HUES48 (cell line): ENCODE measurements around the gene LRRC74B.
"Not testable (repeated sequence)": the region's sequence is repeated elsewhere in the genome, so short reads cannot be mapped to it uniquely, and the experiment has no call there.

Source experiments
- H3K27ac ChIP-seq: one replicate; pipeline ENCODE4 v1.7.0; 2013; ENCODE audit warnings: low read depth, low read length, inconsistent platforms
- H3K27me3 ChIP-seq: 2 replicates; pipeline ENCODE4 v1.6.1; 2013; ENCODE audit warnings: mild to moderate bottlenecking, low read length; ENCODE audit not compliant: control insufficient read depth, insufficient read depth
- H3K36me3 ChIP-seq: 2 replicates; pipeline ENCODE4 v1.6.1; 2013; ENCODE audit warnings: low read length; ENCODE audit not compliant: control insufficient read depth, insufficient read depth
- H3K4me1 ChIP-seq: 2 replicates; pipeline ENCODE4 v1.6.1; 2013; ENCODE audit warnings: mild to moderate bottlenecking, low read length; ENCODE audit not compliant: control insufficient read depth, insufficient read depth
- H3K4me3 ChIP-seq: 2 replicates; pipeline ENCODE4 v1.5.1; 2013; ENCODE audit warnings: mild to moderate bottlenecking, low read depth, low read length
- H3K9ac ChIP-seq: 2 replicates; pipeline ENCODE4 v1.6.1; 2013; ENCODE audit warnings: mild to moderate bottlenecking, low read depth, low read length, moderate library complexity
- H3K9me3 ChIP-seq: 2 replicates; pipeline ENCODE4 v1.6.1; 2013; ENCODE audit warnings: low read length; ENCODE audit not compliant: control insufficient read depth, insufficient read depth

Gene LRRC74B

DNA sequence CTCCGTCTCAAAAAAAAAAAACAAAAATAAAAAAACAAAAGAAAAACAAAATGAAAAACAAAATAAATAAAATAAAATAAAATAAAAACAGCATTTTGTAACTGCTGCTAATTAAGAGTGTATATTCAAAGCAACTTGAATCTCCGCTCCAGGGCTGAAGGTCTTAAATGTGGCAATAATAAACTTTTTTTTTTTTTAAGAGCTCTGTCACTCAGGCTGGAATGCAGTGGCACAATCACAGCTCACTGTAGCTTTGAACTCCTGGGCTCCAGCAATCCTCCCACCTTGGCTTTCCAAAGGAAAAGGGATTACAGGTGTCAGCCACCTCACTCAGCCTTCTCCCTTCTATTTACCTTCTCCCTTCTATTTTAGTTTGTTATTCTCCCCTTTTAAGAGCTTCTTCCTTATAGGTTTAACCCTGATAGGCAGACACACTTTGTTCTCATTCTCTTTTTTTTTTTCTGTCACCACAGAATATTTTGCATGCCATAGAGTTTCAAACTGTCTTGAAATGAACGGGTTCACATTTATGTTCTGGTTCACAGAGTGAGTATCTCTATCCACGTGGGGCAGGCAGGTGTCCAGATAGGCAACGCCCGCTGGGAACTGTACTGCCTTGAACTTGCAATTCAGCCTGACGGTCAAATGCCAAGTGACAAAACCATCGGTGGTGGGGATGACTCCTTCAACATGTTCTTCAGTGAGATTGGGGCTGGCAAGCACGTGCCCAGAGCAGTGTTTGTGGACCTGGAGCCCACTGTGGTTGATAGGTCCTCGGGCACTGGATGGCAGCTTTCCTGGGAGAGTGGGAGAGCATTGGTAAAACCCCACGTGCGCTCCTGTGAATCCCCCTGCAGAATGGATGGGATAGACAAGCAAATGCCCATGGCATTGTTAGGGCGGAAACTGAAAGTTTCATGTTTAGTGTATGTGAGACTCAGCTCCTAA, 19.4 kb downstream of the LRRC74B start:
- H3K36me3 ChIP-seq: no peaks in the 10 kb centered on the region
- H3K27ac ChIP-seq: no peak overlapping the region
- no peaks in the 10 kb centered on the region for H3K27me3 ChIP-seq
- H3K4me3 ChIP-seq: no peak overlapping the region
- H3K9ac ChIP-seq: no peak overlapping the region
- H3K4me1 ChIP-seq: no peaks in the 10 kb centered on the region
- no peaks in the 10 kb centered on the region for H3K9me3 ChIP-seq

DNA sequence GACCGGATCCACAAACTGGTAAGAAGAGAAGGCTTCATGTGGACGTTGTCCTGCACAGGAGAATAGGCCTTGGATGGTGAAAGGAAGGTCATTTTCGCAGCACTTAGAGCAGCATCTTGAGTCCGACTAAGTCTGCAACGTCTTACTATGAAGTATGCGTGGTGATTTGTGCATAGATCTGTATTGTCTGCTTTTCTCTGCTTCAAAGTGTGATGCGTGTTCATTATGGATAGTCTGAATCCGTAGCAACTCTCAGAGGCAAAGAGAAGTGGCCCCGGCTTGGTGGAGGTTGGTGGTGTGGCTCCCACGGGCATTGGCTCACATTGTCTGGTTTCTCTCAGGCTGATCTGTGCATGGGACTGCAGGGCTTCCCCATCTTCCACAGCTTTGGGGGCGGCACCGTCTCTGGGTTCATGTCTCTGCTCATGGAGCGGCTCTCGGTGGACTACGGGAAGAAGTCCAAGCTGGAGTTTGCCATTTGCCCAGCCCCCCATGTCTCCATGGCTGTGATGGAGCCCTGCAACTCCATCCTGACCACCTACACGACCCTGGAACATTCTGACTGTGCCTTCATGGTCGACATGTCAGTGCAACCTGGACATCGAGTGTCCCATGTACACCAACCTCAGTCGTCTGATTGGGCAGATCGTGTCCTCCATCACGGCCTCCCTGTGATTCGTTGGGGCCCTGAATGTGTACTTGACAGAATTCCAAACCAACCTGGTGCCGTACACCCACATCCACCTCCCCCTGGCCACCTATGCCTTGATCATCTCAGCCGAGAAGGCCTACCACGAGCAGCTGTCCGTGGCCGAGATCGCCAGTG, 21.5 kb downstream of the LRRC74B start:
- Histone ChIP-seq H3K9ac (no peak overlapping the region), H3K4me3 (no peak overlapping the region), H3K9me3 (no peaks in the 10 kb centered on the region), H3K36me3 (no peaks in the 10 kb centered on the region), H3K27ac (no peak overlapping the region), H3K27me3 (no peaks in the 10 kb centered on the region), H3K4me1 (no peaks in the 10 kb centered on the region)

GRCh38 chr22:21067901-21068680, 22.3 kb downstream of the LRRC74B start:
- H3K4me3 ChIP-seq: no peak overlapping the region
- no peaks in the 10 kb centered on the region for H3K4me1 ChIP-seq
- no peak overlapping the region for H3K9ac ChIP-seq
- H3K9me3 ChIP-seq: no peaks in the 10 kb centered on the region
- H3K36me3 ChIP-seq: no peaks in the 10 kb centered on the region
- H3K27me3 ChIP-seq: no peaks in the 10 kb centered on the region
- H3K27ac ChIP-seq: no peak overlapping the region

- no peaks in the 10 kb centered on the region for H3K36me3 ChIP-seq
- no peaks in the 10 kb centered on the region for H3K9me3 ChIP-seq
- no peak overlapping the region for H3K4me3 ChIP-seq
- no peaks in the 10 kb centered on the region for H3K27me3 ChIP-seq
- no peak overlapping the region for H3K27ac ChIP-seq
- H3K9ac ChIP-seq: no peak overlapping the region
- no peaks in the 10 kb centered on the region for H3K4me1 ChIP-seq
Measured at GRCh38 chr22:21068681-21069276, 23.0 kb downstream of the LRRC74B start.

DNA sequence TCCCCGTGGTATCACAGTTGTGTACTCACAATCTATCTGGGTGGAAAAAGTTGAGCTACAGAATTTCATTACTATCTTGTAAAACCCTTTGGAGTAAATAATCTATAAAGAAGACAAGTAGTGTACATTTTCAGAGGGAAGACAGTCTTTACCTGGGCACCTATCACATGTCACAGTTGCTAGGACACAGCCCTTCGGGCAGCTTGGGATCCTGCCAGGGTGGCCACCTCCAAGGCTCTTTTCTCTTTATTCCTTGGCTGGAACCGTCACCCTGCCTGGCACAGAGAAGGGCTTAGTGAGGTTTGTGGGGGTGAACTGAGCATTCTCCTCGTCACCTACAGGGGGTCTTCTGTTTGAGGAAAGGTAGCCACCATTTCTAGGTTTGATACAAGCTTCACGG, 23.6 kb downstream of the LRRC74B start:
- Histone ChIP-seq H3K9ac (no peak overlapping the region), H3K4me1 (no peaks in the 10 kb centered on the region), H3K27me3 (no peaks in the 10 kb centered on the region), H3K36me3 (no peaks in the 10 kb centered on the region), H3K27ac (no peak overlapping the region), H3K9me3 (no peaks in the 10 kb centered on the region), H3K4me3 (no peak overlapping the region)

GRCh38 chr22:21070690-21071615, 25.2 kb downstream of the LRRC74B start:
- H3K4me3 ChIP-seq: no peak overlapping the region
- H3K4me1 ChIP-seq: no peaks in the 10 kb centered on the region
- no peak overlapping the region for H3K9ac ChIP-seq
- H3K9me3 ChIP-seq: no peaks in the 10 kb centered on the region
- H3K27me3 ChIP-seq: no peaks in the 10 kb centered on the region
- H3K36me3 ChIP-seq: no peaks in the 10 kb centered on the region
- no peak overlapping the region for H3K27ac ChIP-seq

GRCh38 chr22:21071796-21072195, 26.1 kb downstream of the LRRC74B start:
- not testable (repeated sequence) for H3K36me3 ChIP-seq, H3K27me3 ChIP-seq, H3K4me3 ChIP-seq, H3K4me1 ChIP-seq, H3K9me3 ChIP-seq, H3K27ac ChIP-seq, H3K9ac ChIP-seq

DNA sequence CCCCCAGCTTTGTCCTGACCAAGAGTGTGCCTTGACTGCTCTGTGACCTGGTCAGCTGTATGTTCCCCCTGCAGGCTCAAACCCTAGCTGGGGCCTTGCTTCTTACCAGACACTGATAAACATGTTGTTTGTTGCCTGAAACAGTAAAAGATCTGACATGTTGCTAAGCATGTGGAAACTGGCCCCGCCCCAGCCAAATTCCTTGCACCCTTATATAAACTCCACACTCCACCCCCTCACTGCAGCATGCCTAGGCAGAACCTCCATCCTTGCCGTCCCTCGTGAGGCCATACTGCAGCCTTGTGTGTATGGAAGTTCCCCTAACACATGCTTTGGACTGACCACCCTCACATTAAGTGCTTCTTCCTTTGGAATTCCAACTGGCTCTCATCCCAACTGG, 27.3 kb downstream of the LRRC74B start:
- Histone ChIP-seq H3K27me3 (no peaks in the 10 kb centered on the region), H3K27ac (no peak overlapping the region), H3K9me3 (no peaks in the 10 kb centered on the region), H3K36me3 (no peaks in the 10 kb centered on the region), H3K9ac (no peak overlapping the region), H3K4me3 (no peak overlapping the region), H3K4me1 (no peaks in the 10 kb centered on the region)

GRCh38 chr22:21073482-21073881, 27.7 kb downstream of the LRRC74B start:
- no peak overlapping the region for H3K27ac ChIP-seq
- H3K4me1 ChIP-seq: no peaks in the 10 kb centered on the region
- no peak overlapping the region for H3K9ac ChIP-seq
- H3K36me3 ChIP-seq: no peaks in the 10 kb centered on the region
- H3K4me3 ChIP-seq: no peak overlapping the region
- no peaks in the 10 kb centered on the region for H3K9me3 ChIP-seq
- H3K27me3 ChIP-seq: no peaks in the 10 kb centered on the region
